Lower leg skin (tissue), 3 donors: ENCODE data around the gene CEND1.

Experiments used
- POLR2A ChIP-seq, 2 donors: fragments of 450-650 bp; IDR thresholded peaks; one replicate each; pipeline ENCODE4 v1.6.1; 2016 to 2017; ENCODE audit warnings: antibody characterized with exemption in 2 of 2, mild to moderate bottlenecking in 1 of 2, moderate library complexity in 1 of 2
- TF ChIP-seq, protein P1 (sequence below), 3 donors: fragments of 450-650 bp; IDR thresholded peaks; one replicate each; pipeline ENCODE4 v1.5.1; 2016; ENCODE audit warnings: antibody characterized with exemption in 3 of 3, mild to moderate bottlenecking in 3 of 3, moderate library complexity in 2 of 3

DNA sequence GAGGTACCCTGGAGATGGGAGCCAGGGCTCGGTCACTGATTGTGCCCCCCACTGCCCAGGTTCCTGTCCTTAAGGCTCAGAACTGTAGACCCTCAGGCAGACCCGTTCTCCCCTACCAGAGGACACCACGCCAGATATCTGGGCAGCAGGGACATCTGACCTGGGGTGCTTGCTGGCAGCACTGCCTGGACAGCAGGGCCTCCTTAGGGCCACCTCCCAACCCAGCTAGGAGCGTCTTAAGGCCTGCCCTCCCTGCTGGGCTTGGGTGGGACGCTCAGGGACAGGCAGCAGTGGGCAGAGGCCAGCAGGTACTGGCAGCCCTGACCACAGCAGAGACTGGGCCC is 49.4 kb upstream of the CEND1 start:
- TF ChIP-seq, protein P1, sequence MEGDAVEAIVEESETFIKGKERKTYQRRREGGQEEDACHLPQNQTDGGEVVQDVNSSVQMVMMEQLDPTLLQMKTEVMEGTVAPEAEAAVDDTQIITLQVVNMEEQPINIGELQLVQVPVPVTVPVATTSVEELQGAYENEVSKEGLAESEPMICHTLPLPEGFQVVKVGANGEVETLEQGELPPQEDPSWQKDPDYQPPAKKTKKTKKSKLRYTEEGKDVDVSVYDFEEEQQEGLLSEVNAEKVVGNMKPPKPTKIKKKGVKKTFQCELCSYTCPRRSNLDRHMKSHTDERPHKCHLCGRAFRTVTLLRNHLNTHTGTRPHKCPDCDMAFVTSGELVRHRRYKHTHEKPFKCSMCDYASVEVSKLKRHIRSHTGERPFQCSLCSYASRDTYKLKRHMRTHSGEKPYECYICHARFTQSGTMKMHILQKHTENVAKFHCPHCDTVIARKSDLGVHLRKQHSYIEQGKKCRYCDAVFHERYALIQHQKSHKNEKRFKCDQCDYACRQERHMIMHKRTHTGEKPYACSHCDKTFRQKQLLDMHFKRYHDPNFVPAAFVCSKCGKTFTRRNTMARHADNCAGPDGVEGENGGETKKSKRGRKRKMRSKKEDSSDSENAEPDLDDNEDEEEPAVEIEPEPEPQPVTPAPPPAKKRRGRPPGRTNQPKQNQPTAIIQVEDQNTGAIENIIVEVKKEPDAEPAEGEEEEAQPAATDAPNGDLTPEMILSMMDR (IDR thresholded peaks at IDR 0.05): no peak
- TF ChIP-seq POLR2A (IDR thresholded peaks at IDR 0.05): no peak
